NB4 (cell line): Measurements from ENCODE around the gene SPTSSB.

ENCODE experiments used
- DNase-seq: peaks from one replicate; pipeline ENCODE4 v3.0.0; 2010; ENCODE audit warnings: low read depth
- H3K4me3 ChIP-seq: one replicate; pipeline ENCODE4 v1.5.1; 2011; ENCODE audit warnings: mild to moderate bottlenecking, low read depth, low read length, moderate library complexity
- CTCF ChIP-seq: IDR thresholded peaks from one replicate; pipeline ENCODE4 v1.5.1; 2012; ENCODE audit warnings: low read depth, low read length
- MAX ChIP-seq: IDR thresholded peaks from 2 replicates; pipeline ENCODE4 v1.6.1; 2011; ENCODE audit warnings: low read depth, low read length
- MYC ChIP-seq: IDR thresholded peaks from 2 replicates; pipeline ENCODE4 v1.6.1; 2011; ENCODE audit warnings: low read depth, low read length
- POLR2A ChIP-seq: IDR thresholded peaks from 2 replicates; pipeline ENCODE4 v1.6.1; 2011; ENCODE audit warnings: mild to moderate bottlenecking; ENCODE audit not compliant: insufficient read length; ENCODE audit errors: extremely low read depth

SPTSSB gene

GRCh38 chr3:161349529-161350312 lies 21.6 kb downstream of the SPTSSB start:
- no peak overlapping the region for H3K4me3 ChIP-seq
- TF ChIP-seq MYC (no peak), CTCF (no peak), MAX (no peak), POLR2A (no peak)
- peak; percentile 57 for DNase-seq

GRCh38 chr3:161348796-161349400 lies 22.4 kb downstream of the SPTSSB start:
- no peak overlapping the region for H3K4me3 ChIP-seq
- no peak for DNase-seq
- TF ChIP-seq MYC (no peak), MAX (no peak), POLR2A (no peak)

GRCh38 chr3:161347726-161348125 lies 23.6 kb downstream of the SPTSSB start:
- no peak overlapping the region for H3K4me3 ChIP-seq
- no peak for DNase-seq
- no peak for TF ChIP-seq CTCF
- TF ChIP-seq POLR2A, result no peak
- TF ChIP-seq MYC, result no peak
- TF ChIP-seq MAX, result no peak

- TF ChIP-seq MYC, result no peak
- TF ChIP-seq MAX, result no peak
- TF ChIP-seq CTCF, result no peak
- no peak for TF ChIP-seq POLR2A
- no peak overlapping the region for H3K4me3 ChIP-seq
- DNase-seq, result no peak
These were observed 26.3 kb downstream of the SPTSSB start for GRCh38 chr3:161345023-161345422.

- DNase-seq, result no peak
- TF ChIP-seq POLR2A (no peak), MYC (no peak), CTCF (no peak), MAX (no peak)
- H3K4me3 ChIP-seq, result no peak overlapping the region
These were observed 27.3 kb downstream of the SPTSSB start for GRCh38 chr3:161343986-161344385.

- DNase-seq, result no peak
- TF ChIP-seq CTCF, result no peak
- no peak for TF ChIP-seq MAX
- no peak for TF ChIP-seq POLR2A
- no peak for TF ChIP-seq MYC
These were observed 27.8 kb downstream of the SPTSSB start for GRCh38 chr3:161343540-161343939.

More at GRCh38 chr3:161343540-161343939, 27.8 kb downstream of the SPTSSB start:
- H3K4me3 ChIP-seq, result no peak overlapping the region
